HG02970 (cell line): ENCODE results near the gene CLDN7.
"Not testable (repeated sequence)": the region's sequence is repeated elsewhere in the genome, so short reads cannot be mapped to it uniquely, and the experiment has no call there.

Experiments used
- ATAC-seq: cut with Tn5 transposase; IDR thresholded peaks from one replicate; pipeline ENCODE4 v1.9.1; 2021; ENCODE audit warnings: mild to moderate bottlenecking, moderate library complexity, moderate number of reproducible peaks; ENCODE audit not compliant: unreplicated experiment, low FRiP score

The CLDN7 gene

GRCh38 chr17:7258731-7259554, 3.3 kb downstream of the CLDN7 start:
- ATAC-seq, result no peak

- no peak for ATAC-seq
Observed at GRCh38 chr17:7256766-7257456, 5.4 kb downstream of the CLDN7 start.

GRCh38 chr17:7254511-7254910, 7.8 kb downstream of the CLDN7 start:
- no peak for ATAC-seq

GRCh38 chr17:7253082-7253481, 9.2 kb downstream of the CLDN7 start:
- ATAC-seq, result no peak

GRCh38 chr17:7252176-7253043, 9.9 kb downstream of the CLDN7 start, which contains the start of gene ELP5:
ELP5 (plus strand) TSS chr17:7252215; CDS start chr17:7252551, 336 bp downstream.
- peak; percentile 43 for ATAC-seq

GRCh38 chr17:7251661-7252175, 10.6 kb downstream of the CLDN7 start, which contains the start of gene CTDNEP1:
CTDNEP1 (minus strand) TSS chr17:7251734; CDS start chr17:7251296, 438 bp downstream.
- ATAC-seq, result peak; percentile 82

- no peak for ATAC-seq
Observed at GRCh38 chr17:7250695-7251627, 11.3 kb downstream of the CLDN7 start.

GRCh38 chr17:7249830-7250229, 12.4 kb downstream of the CLDN7 start:
- ATAC-seq, result no peak

GRCh38 chr17:7249214-7249613, 13.1 kb downstream of the CLDN7 start:
- ATAC-seq, result no peak

- no peak for ATAC-seq
Observed at GRCh38 chr17:7248796-7249195, 13.5 kb downstream of the CLDN7 start.

GRCh38 chr17:7246779-7247178, 15.5 kb downstream of the CLDN7 start:
- no peak for ATAC-seq

- not testable (repeated sequence) for ATAC-seq
Observed at GRCh38 chr17:7243838-7244237, 18.4 kb downstream of the CLDN7 start.

- no peak for ATAC-seq
Observed at GRCh38 chr17:7243453-7243729, 18.9 kb downstream of the CLDN7 start.

- peak; percentile 50 for ATAC-seq
Observed at GRCh38 chr17:7242717-7243452, 19.4 kb downstream of the CLDN7 start.

- peak; percentile 39 for ATAC-seq
Observed at GRCh38 chr17:7241783-7242716, 20.2 kb downstream of the CLDN7 start, which contains the start of gene GABARAP. GABARAP (minus strand) TSS chr17:7242449; CDS start chr17:7242330, 119 bp downstream.

- no peak for ATAC-seq
Observed at GRCh38 chr17:7241090-7241733, 21.1 kb downstream of the CLDN7 start.

- ATAC-seq, result no peak
Observed at GRCh38 chr17:7240375-7240774, 21.9 kb downstream of the CLDN7 start.
